ENCODE measurements around the gene HSD11B1L.

HSD11B1L gene

GRCh38 chr19:5690125-5690954 lies 9.5 kb downstream of the HSD11B1L start, which contains the start of gene RPL36 (continued):
- TF ChIP-seq ZNF214 (tag by site-specific recombination; IDR thresholded peaks at IDR 0.05; ENCODE audit: borderline replicate concordance), result no peak
- peak; percentile 67 for TF ChIP-seq SP3 (tag by site-specific recombination; IDR thresholded peaks at IDR 0.05)
- TF ChIP-seq ZNF529 (tag by site-specific recombination; IDR thresholded peaks at IDR 0.05; ENCODE audit: insufficient replicate concordance), result no peak
- peak; percentile 74 for TF ChIP-seq ZNF629 (tag by site-specific recombination; IDR thresholded peaks at IDR 0.05)
- no peak for TF ChIP-seq TCF7L2 (IDR thresholded peaks at IDR 0.05; ENCODE audit: borderline replicate concordance, low read depth, low read length)
- TF ChIP-seq ZNF394 (tag by site-specific recombination; IDR thresholded peaks at IDR 0.05; ENCODE audit: borderline replicate concordance), result peak; percentile 82
- TF ChIP-seq ZNF501 (tag by site-specific recombination; IDR thresholded peaks at IDR 0.05), result peak; percentile 91; the same call in 1 of the 2 replicates
- TF ChIP-seq ZBTB8A (tag by site-specific recombination; IDR thresholded peaks at IDR 0.05), result peak; percentile 67
- TF ChIP-seq ZNF37A (tag by site-specific recombination; IDR thresholded peaks at IDR 0.05), result no peak
- TF ChIP-seq ZBTB21 (tag by site-specific recombination; IDR thresholded peaks at IDR 0.05), result 0 out of 2 replicates have a peak, but pooled peaks have one; percentile 29
- TF ChIP-seq ZNF473 (tag by site-specific recombination; IDR thresholded peaks at IDR 0.05), result no peak
- no peak for TF ChIP-seq ZFP41 (tag by site-specific recombination; IDR thresholded peaks at IDR 0.05; ENCODE audit: borderline replicate concordance)
- TF ChIP-seq ZFHX2 (tag by site-specific recombination; conservative IDR thresholded peaks at IDR 0.05), result no peak
- TF ChIP-seq ZBTB10 (tag by site-specific recombination; IDR thresholded peaks at IDR 0.05), result peak; percentile 56
- no peak for TF ChIP-seq ZNF830 (tag by site-specific recombination; IDR thresholded peaks at IDR 0.05; ENCODE audit: low read depth)
- no peak for TF ChIP-seq ZNF585B (tag by site-specific recombination; IDR thresholded peaks at IDR 0.05)
- TF ChIP-seq ZFP37 (tag by site-specific recombination; IDR thresholded peaks at IDR 0.05), result peak; percentile 96
- TF ChIP-seq EGR2 (tag by site-specific recombination; IDR thresholded peaks at IDR 0.05; ENCODE audit: low read depth), result no peak
- TF ChIP-seq SETDB1 (IDR thresholded peaks at IDR 0.05; ENCODE audit: insufficient read length, low read length), result no peak
- no peak for TF ChIP-seq ZNF112 (tag by site-specific recombination; IDR thresholded peaks at IDR 0.05)
- 0 out of 2 replicates have a peak, but pooled peaks have one; percentile 30 for TF ChIP-seq ZNF10 (tag by site-specific recombination; IDR thresholded peaks at IDR 0.05)
- TF ChIP-seq ELK4 (IDR thresholded peaks at IDR 0.05; ENCODE audit: borderline replicate concordance, low read depth, low read length), result no peak
- peak; percentile 84 for TF ChIP-seq SCRT2 (tag by site-specific recombination; IDR thresholded peaks at IDR 0.05)
- TF ChIP-seq ZBTB1 (tag by site-specific recombination; IDR thresholded peaks at IDR 0.05), result no peak
- TF ChIP-seq ZEB2 (tag by site-specific recombination; IDR thresholded peaks at IDR 0.05), result peak; percentile 90
- TF ChIP-seq ZNF148 (tag by site-specific recombination; IDR thresholded peaks at IDR 0.05; ENCODE audit: borderline replicate concordance), result no peak; the same call in 1 of the 2 replicates
- TF ChIP-seq INSM2 (tag by site-specific recombination; IDR thresholded peaks at IDR 0.05), result peak; percentile 63; the same call in 1 of the 2 replicates
- TF ChIP-seq ZNF560 (tag by site-specific recombination; IDR thresholded peaks at IDR 0.05; ENCODE audit: borderline replicate concordance), result no peak
- TF ChIP-seq ZBTB44 (tag by site-specific recombination; IDR thresholded peaks at IDR 0.05), result 0 out of 2 replicates have a peak, but pooled peaks have one; percentile 16
- no peak for TF ChIP-seq ZNF548 (tag by site-specific recombination; IDR thresholded peaks at IDR 0.05)
- no peak for TF ChIP-seq ZNF311 (tag by site-specific recombination; IDR thresholded peaks at IDR 0.05; ENCODE audit: borderline replicate concordance)
